Measurements from ENCODE around the gene RCAN3.

- TF ChIP-seq EZH2 (IDR thresholded peaks at IDR 0.05; ENCODE audit: borderline replicate concordance, low read length), result no peak
- TF ChIP-seq, protein P1, sequence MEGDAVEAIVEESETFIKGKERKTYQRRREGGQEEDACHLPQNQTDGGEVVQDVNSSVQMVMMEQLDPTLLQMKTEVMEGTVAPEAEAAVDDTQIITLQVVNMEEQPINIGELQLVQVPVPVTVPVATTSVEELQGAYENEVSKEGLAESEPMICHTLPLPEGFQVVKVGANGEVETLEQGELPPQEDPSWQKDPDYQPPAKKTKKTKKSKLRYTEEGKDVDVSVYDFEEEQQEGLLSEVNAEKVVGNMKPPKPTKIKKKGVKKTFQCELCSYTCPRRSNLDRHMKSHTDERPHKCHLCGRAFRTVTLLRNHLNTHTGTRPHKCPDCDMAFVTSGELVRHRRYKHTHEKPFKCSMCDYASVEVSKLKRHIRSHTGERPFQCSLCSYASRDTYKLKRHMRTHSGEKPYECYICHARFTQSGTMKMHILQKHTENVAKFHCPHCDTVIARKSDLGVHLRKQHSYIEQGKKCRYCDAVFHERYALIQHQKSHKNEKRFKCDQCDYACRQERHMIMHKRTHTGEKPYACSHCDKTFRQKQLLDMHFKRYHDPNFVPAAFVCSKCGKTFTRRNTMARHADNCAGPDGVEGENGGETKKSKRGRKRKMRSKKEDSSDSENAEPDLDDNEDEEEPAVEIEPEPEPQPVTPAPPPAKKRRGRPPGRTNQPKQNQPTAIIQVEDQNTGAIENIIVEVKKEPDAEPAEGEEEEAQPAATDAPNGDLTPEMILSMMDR (conservative IDR thresholded peaks at IDR 0.05 in 1 of 2, IDR thresholded peaks at IDR 0.05 in 1 of 2; ENCODE audit: extremely low read depth in 1 of 2, insufficient read depth in 1 of 2, low read depth in 1 of 2, low read length in 2 of 2), result no peak
Observed at GRCh38 chr1:24544239-24544638, 41.6 kb downstream of the RCAN3 start.
